NCI-H1092 treated with DMSO at 0.1 percent for 48 hours (cell line): ENCODE measurements around the gene GSTM5.
"Not testable (repeated sequence)": the region's sequence is repeated elsewhere in the genome, so short reads cannot be mapped to it uniquely, and the experiment has no call there.

Source experiments
- DNase-seq: peaks from one replicate; lab custom pipeline; 2025; lab: John Stamatoyannopoulos, UW

Gene GSTM5

GRCh38 chr1:109711593-109712320 is at the start of gene GSTM5:
GSTM5 (plus strand) TSS chr1:109712251; CDS start chr1:109712313, 62 bp downstream.
- DNase-seq = not testable (repeated sequence)

- DNase-seq = no peak
Observed at GRCh38 chr1:109664671-109665070, 47.4 kb upstream of the GSTM5 start.

GRCh38 chr1:109667452-109668122 is 44.5 kb upstream of the GSTM5 start, which contains the start of gene GSTM2:
GSTM2 (plus strand) TSS chr1:109668057; CDS start chr1:109668116, 59 bp downstream.
- DNase-seq = peak; percentile 33

- no peak for DNase-seq
Observed at GRCh38 chr1:109668123-109668775, 43.8 kb upstream of the GSTM5 start.

- no peak for DNase-seq
Observed at GRCh38 chr1:109669246-109669948, 42.7 kb upstream of the GSTM5 start.

DNA sequence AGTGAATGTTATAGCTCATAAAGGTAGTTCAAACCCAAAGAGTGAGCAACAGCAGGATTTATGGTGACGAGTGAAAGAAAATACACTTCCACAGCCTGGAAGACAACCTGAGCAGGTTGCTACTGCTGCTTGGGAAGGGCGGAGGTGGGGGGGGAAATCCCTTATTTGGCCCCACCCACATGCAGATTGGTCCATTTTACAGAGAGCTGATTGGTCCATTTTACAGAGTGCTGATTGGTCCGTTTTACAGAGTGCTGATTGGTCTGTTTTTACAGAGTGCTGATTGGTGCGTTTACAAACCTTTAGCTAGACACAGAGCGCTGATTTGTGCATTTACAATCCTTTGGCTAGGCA is 42.1 kb upstream of the GSTM5 start:
- not testable (repeated sequence) for DNase-seq

DNA sequence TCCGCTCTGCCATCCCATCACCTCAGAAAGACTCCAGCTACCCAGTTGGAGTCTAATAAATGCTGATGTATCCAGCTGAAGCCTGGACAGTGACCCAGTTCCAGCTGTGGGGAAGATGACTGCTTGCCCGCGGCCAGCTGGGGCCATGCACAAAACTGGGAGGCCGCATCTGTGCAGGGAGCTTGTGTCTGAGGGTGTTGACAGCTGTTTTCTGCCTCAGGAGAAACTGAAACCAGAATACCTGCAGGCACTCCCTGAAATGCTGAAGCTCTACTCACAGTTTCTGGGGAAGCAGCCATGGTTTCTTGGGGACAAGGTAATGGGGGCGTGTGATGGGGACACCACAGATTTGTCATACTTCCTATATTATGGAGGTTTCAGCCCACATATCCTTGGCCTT is 41.0 kb upstream of the GSTM5 start:
- no peak for DNase-seq

- not testable (repeated sequence) for DNase-seq
Observed at GRCh38 chr1:109673861-109674260, 38.2 kb upstream of the GSTM5 start.

GRCh38 chr1:109676683-109677381 is 35.2 kb upstream of the GSTM5 start:
- DNase-seq = not testable (repeated sequence)

GRCh38 chr1:109677459-109677858 is 34.6 kb upstream of the GSTM5 start:
- no peak for DNase-seq

- DNase-seq = not testable (repeated sequence)
Observed at GRCh38 chr1:109678637-109679036, 33.4 kb upstream of the GSTM5 start.

DNA sequence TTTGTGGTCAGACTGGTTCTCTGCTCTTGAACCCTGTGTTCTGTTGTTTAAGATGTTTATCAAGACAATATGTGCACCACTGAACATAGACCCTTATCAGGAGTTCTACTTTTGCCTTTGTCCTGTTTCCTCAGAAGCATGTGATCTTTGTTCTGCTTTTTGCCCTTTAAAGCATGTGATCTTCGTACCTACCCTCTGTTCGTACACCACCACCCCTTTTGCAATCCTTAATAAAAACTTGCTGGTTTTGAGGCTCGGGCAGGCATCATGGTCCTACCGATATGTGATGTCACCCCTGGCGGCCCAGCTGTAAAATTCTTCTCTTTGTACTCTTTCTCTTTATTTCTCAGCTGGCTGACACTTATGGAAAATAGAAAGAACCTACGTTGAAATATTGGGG is 27.3 kb upstream of the GSTM5 start:
- not testable (repeated sequence) for DNase-seq

- DNase-seq = not testable (repeated sequence)
Observed at GRCh38 chr1:109685399-109685798, 26.7 kb upstream of the GSTM5 start.

DNA sequence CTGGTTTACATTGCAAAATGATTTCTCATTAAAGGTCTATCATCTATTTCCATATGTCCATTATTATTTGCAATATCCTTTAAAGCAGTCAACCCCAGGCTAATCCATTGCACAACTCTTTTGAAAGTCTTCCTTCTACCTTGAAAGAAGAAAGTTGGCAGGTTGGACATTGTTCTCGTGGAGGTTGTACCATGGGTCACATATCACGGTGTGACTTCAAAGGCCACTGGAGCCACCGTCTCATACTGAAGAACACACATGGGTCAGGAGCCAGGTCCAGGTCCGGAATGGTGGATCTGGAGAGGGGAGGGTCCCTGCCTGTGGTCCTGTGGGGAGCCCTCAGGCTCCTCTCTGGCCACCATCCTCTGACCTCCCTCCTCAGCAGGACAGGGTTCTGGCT is 26.2 kb upstream of the GSTM5 start:
- not testable (repeated sequence) for DNase-seq

DNA sequence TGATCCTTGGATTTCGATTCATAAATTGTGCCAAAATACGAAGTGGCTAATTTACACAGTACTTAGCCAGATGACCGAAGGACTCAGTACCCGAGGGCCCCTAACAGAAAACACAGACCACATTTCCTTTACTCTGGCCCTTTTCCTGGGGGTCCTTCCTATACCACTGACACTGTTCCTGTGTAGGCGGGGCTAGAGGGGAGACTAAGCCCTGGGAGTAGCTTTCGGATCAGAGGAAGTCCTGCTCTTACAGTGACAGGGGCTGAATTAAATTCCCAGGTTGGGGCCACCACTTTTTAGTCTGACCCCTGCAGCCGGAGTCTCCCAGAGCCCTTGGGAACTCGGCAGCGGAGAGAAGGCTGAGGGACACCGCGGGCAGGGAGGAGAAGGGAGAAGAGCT is 24.9 kb upstream of the GSTM5 start:
- DNase-seq = not testable (repeated sequence)

GRCh38 chr1:109687641-109688499 is 24.2 kb upstream of the GSTM5 start, which contains the start of gene GSTM1:
GSTM1 (plus strand) TSS chr1:109687817; CDS start chr1:109687874, 57 bp downstream.
- no peak for DNase-seq

DNA sequence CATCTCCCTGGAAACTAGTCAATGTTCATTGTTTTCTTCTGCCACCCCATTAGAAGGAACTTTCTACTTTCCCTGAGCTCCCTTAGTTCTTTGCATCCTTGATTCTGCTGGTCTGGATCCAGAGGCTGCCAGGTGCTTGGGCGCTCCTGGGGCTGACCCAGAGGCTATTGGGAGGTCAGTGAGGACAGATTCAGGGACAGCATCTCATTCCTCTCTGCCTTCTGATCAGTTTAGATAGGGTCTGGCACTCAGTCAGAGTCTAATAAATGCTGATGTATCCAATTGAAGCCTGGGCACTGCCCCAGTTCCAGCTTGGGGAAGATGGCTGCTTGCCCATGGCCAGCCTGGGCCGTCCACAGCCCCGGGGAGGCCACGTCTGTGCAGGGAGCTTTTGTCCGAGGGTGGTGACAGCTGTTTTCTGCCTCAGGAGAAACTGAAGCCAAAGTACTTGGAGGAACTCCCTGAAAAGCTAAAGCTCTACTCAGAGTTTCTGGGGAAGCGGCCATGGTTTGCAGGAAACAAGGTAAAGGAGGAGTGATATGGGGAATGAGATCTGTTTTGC is 22.1 kb upstream of the GSTM5 start:
- DNase-seq = no peak

GRCh38 chr1:109691759-109692158 is 20.3 kb upstream of the GSTM5 start:
- DNase-seq = no peak

GRCh38 chr1:109694400-109694799 is 17.7 kb upstream of the GSTM5 start:
- DNase-seq = not testable (repeated sequence)

GRCh38 chr1:109695138-109695537 is 16.9 kb upstream of the GSTM5 start:
- DNase-seq = not testable (repeated sequence)
